Subcutaneous abdominal adipose tissue (tissue), 5 donors: Measurements from ENCODE around the gene CGA.

ENCODE experiments used
- H3K27ac ChIP-seq: one replicate; pipeline ENCODE4 v1.7.0; 2013; ENCODE audit warnings: low read depth, mild to moderate bottlenecking, inconsistent platforms, low read length, moderate library complexity
- H3K27me3 ChIP-seq, 5 donors: one replicate each; pipeline ENCODE4 v1.7.0; 2013; ENCODE audit warnings: low read length in 5 of 5, inconsistent platforms in 1 of 5; ENCODE audit not compliant: control insufficient read depth in 5 of 5, insufficient read depth in 4 of 5
- H3K36me3 ChIP-seq, 5 donors: one replicate each; pipeline ENCODE4 v1.7.0; 2013; ENCODE audit warnings: low read length in 5 of 5; ENCODE audit not compliant: control insufficient read depth in 5 of 5, insufficient read depth in 5 of 5
- H3K4me1 ChIP-seq, 5 donors: one replicate each; pipeline ENCODE4 v1.7.0; 2013; ENCODE audit warnings: low read length in 5 of 5, mild to moderate bottlenecking in 3 of 5, moderate library complexity in 1 of 5; ENCODE audit not compliant: control insufficient read depth in 5 of 5, insufficient read depth in 5 of 5
- H3K4me3 ChIP-seq, 5 donors: one replicate each; pipeline ENCODE4 v1.7.0; 2013; ENCODE audit warnings: low read length in 5 of 5, low read depth in 1 of 5
- H3K9ac ChIP-seq, 5 donors: one replicate each; pipeline ENCODE4 v1.7.0; 2013; ENCODE audit warnings: low read length in 5 of 5, mild to moderate bottlenecking in 4 of 5, moderate library complexity in 3 of 5
- H3K9me3 ChIP-seq, 5 donors: one replicate each; pipeline ENCODE4 v1.7.0; 2013; ENCODE audit warnings: low read length in 5 of 5; ENCODE audit not compliant: control insufficient read depth in 5 of 5
- donor health status: healthy.
- donor health status: healthy.
- donor health status: healthy.
- donor health status: healthy.
- donor health status: healthy.

CGA gene

DNA sequence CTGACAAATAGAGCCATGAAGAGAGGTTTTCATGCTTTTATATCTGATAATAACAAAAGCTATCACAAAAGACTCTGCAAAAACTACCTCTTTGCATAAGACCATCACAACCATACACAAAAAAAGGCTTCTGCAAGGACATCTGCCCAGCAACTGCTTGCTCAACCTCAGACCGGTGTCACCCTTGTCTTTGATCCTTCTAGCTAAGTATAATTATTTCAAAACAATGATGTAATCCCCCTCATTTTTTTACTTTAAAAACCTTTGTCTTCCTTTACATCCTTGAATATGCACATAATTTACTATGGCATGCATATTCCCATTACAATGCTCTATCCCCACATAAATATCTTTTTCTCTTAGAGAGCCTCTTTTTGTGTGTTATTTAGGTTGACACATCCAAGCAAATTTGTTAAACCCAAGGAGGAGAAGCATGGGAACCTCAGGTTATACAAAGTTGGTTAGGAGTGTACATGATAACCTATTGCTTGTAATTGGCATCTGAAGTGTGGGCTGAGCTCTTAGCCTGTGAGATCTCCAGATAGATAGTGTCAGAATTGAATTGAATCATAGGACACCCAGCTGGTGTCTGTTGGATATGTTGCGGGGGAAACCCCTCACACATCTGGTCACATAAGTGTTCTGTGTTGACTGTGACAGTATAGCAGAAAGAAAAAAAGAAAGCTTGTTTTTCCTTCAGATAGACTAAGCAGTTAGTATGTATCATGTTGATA, 20.7 kb upstream of the CGA start:
- no peaks in the 10 kb centered on the region for H3K27me3 ChIP-seq
- no peak overlapping the region for H3K27ac ChIP-seq
- H3K4me1 ChIP-seq = no peaks in the 10 kb centered on the region
- no peak overlapping the region for H3K4me3 ChIP-seq
- no peak overlapping the region for H3K9ac ChIP-seq
- H3K9me3 ChIP-seq = no peaks in the 10 kb centered on the region
- no peaks in the 10 kb centered on the region for H3K36me3 ChIP-seq

DNA sequence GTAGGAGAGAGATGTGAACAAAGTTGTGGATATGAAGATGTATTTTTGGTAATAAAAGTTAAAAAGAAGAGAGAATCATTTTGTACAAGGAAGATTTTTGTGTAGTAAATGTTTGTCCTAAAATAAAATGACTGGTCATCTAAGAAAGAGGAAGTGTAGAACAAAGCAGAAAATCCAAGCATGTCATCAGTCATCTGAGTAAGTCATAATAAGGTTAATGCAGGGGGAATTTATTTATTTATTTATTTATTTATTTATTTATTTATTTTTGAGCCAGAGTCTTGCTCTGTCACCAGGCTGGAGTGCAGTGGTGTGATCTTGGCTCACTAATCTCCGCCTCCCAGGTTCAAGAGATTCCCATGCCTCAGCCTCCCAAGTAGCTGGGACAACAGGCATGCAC, 15.7 kb upstream of the CGA start:
- Histone ChIP-seq H3K27ac (no peak overlapping the region), H3K4me3 (no peak overlapping the region), H3K9me3 (no peaks in the 10 kb centered on the region), H3K36me3 (no peaks in the 10 kb centered on the region), H3K9ac (no peak overlapping the region), H3K4me1 (no peaks in the 10 kb centered on the region), H3K27me3 (no peaks in the 10 kb centered on the region)

DNA sequence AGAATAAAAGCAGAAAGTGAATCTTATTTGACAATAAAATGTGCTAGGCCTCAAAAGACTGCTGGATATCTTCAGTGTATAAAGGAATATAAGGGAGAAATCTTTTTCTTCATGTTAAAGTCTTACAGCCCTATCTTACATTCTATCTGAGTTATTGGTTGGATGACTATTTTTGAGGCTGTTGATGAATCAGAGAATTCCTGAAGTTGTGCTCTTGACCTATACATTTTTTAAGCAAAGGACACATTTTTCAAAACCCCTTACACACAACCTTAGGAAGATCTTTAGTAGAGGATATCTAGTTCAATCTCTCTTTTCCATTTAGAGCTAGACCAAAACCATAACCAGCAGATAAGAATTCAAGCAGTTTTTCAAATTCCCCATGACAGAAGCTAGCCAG, 10.9 kb upstream of the CGA start:
- Histone ChIP-seq H3K9me3 (no peaks in the 10 kb centered on the region), H3K4me1 (no peaks in the 10 kb centered on the region), H3K27ac (no peak overlapping the region), H3K4me3 (no peak overlapping the region), H3K27me3 (no peaks in the 10 kb centered on the region), H3K36me3 (no peaks in the 10 kb centered on the region), H3K9ac (no peak overlapping the region)

DNA sequence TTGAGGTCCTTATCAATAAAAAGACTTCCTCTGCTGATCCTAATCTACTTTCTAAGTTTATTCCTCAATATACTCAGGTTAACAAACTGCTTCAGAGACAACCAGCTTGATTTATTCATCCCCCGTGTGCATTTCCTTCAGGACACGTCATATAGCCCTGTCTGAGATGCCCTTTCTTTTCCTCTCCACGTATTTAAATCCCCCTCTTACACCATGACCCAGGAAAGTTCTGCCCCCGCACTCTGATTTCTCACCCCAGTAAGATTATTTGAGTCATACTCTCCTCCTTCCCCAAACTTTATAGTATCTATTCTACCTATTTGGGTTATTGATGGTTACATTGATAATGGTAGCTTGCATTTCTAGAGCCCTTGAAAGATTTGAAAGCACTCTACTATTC, 9.8 kb upstream of the CGA start:
- Histone ChIP-seq H3K9me3 (no peaks in the 10 kb centered on the region), H3K4me1 (no peaks in the 10 kb centered on the region), H3K9ac (no peak overlapping the region), H3K27me3 (no peaks in the 10 kb centered on the region), H3K36me3 (no peaks in the 10 kb centered on the region), H3K27ac (no peak overlapping the region), H3K4me3 (no peak overlapping the region)

DNA sequence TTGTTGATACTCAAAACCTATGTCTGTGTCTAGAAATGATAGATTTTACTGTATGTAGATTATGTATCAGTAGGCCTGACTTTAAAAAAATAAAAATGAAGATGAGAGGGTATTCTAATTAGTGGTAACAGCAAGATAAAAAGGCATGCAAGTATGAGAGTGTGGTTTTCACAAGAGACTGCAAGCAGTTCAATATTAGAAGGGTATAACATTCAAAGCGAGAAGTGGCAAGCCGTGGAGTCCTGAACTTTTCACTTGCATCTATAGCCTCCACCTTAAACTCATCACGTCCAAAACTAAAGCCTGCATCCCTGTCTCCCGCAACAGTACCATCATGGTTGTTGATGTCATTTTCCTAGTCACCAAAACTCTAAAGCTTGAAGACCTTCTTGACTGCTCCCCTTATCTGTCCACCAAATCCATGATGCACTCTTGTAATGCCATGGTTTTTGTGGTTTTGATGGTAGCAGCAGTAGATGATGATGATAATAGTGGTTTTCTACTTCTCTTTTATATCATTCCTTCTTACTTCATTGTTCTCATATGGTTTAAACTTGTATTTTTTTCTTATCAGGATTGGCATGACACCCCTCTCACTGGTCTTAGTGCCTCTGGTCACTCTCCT, 9.2 kb upstream of the CGA start:
- Histone ChIP-seq H3K27ac (no peak overlapping the region), H3K27me3 (no peaks in the 10 kb centered on the region), H3K9ac (no peak overlapping the region), H3K9me3 (no peaks in the 10 kb centered on the region), H3K4me1 (no peaks in the 10 kb centered on the region), H3K36me3 (no peaks in the 10 kb centered on the region), H3K4me3 (no peak overlapping the region)

DNA sequence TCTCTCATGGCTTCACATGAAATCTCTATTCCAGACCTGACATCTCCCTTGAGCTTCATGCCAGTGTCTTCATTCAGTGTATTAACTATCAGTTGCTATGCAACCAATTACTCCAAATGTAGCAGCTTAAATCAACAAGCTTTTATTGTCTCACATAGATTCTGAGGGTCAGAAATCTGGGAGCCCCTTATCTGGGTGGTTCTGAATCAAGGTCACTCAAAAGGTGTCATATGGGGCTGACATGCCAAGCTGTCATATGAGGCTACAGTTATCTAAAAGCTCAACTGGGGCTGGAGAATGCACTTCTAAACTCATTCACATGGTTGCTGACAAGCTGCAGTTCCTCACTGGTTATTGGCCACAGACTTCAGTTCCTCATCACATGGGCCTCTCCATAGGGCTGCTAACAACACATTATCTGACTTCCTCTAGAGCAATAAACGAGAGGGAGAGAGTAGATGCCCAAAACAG, 7.3 kb upstream of the CGA start:
- Histone ChIP-seq H3K36me3 (no peaks in the 10 kb centered on the region), H3K4me1 (no peaks in the 10 kb centered on the region), H3K27ac (no peak overlapping the region), H3K9ac (no peak overlapping the region), H3K27me3 (no peaks in the 10 kb centered on the region), H3K4me3 (no peak overlapping the region), H3K9me3 (no peaks in the 10 kb centered on the region)

DNA sequence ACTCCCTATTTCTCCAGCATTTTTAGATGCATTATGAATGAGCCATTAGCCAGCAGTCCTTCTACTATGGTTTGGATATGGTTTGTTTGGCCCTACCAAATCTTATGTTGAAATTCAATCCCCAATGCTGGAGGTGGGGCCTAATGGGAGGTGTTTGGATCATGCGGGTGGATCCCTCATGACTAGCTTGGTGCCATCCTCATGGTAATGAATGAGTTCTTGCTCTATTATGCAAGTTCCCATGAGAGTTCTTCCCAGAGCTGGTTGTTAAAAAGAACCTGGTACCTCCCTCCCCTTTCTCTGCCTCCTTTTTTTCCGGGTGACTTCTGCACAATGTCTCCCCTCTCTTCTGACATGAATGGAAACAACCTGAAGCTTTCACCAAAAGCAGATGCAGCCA, 6.2 kb upstream of the CGA start:
- H3K9me3 ChIP-seq = no peaks in the 10 kb centered on the region
- H3K4me3 ChIP-seq = no peak overlapping the region
- H3K27ac ChIP-seq = no peak overlapping the region
- no peaks in the 10 kb centered on the region for H3K36me3 ChIP-seq
- no peaks in the 10 kb centered on the region for H3K4me1 ChIP-seq
- H3K27me3 ChIP-seq = no peaks in the 10 kb centered on the region
- no peak overlapping the region for H3K9ac ChIP-seq

DNA sequence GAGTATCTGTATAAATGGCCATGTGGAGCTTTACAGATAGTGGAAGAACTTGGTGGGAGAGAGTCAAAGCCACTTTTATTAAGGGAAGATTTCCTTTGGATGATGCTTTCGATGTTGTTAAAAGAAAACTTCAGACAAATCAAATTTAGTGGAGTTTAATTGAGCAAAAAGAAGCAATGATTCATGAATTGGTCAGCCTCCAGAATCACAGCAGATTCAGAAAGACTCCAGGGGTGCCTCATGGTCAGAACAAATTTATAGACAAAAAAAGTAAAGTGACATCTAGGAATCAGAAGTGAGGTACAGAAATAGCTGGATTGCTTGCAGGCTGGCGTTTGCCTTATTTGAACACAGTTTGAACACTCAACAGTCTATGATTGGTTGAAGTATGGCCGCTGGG, 5.3 kb upstream of the CGA start:
- H3K9me3 ChIP-seq = no peaks in the 10 kb centered on the region
- H3K27me3 ChIP-seq = peaks cover 0 to under 1% (median 0%) of the 10 kb centered on the region in 5 donors
- no peak overlapping the region for H3K27ac ChIP-seq
- H3K4me1 ChIP-seq = no peaks in the 10 kb centered on the region
- H3K9ac ChIP-seq = no peak overlapping the region
- H3K4me3 ChIP-seq = no peak overlapping the region
- H3K36me3 ChIP-seq = no peaks in the 10 kb centered on the region

DNA sequence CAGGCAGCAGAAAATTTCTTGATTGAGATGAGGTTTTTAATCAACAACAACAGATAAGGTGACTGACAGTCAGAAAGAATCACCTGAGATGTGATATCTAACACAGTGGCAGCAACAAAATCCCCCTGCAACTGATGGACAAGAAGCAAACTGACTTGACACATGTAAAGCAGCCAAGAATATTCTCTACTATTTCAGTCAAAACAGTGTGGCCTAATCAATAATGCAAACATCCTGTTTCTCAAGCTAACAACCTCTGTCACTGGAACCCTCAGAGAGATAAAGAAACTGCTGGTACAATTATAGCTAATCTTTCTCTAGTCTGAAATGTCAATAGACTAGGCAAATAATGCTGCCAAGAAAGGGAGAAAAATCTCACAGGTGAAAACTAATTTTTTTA, 4.6 kb upstream of the CGA start:
- Histone ChIP-seq H3K27ac (no peak overlapping the region), H3K36me3 (no peaks in the 10 kb centered on the region), H3K9me3 (no peaks in the 10 kb centered on the region), H3K4me3 (no peak overlapping the region), H3K27me3 (peaks cover 0 to 3% (median 0%) of the 10 kb centered on the region in 5 donors), H3K4me1 (no peaks in the 10 kb centered on the region), H3K9ac (no peak overlapping the region)

DNA sequence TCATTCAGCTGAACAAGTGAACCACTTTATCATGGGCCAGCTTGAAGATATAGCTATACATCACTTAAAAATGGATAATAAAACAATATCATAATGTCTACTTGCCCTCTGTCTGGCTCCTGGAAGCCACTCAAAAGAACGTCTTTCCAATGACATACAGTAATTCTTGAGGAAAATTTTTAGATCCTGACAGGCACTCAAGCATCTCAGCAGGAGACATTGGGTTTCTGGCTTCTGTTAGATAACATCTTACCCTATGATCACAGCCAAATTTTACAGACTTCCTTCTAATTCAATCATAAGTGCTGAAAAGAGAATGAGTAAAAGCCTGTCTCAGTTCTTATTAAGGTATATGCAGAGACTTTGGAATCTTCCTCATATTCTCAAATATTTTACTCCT, 330 bp downstream of the CGA start:
- H3K4me1 ChIP-seq = no peaks in the 10 kb centered on the region
- H3K27me3 ChIP-seq = peaks cover 0 to 3% (median 0%) of the 10 kb centered on the region in 5 donors
- H3K27ac ChIP-seq = no peak overlapping the region
- H3K9me3 ChIP-seq = no peaks in the 10 kb centered on the region
- H3K36me3 ChIP-seq = no peaks in the 10 kb centered on the region
- H3K9ac ChIP-seq = no peak overlapping the region
- H3K4me3 ChIP-seq = no peak overlapping the region
